Endothelial cell of umbilical vein (primary cell): Measurements from ENCODE around the gene SIDT1. TPM values are rescaled to one million over a fixed set of nuclear protein-coding genes. Genes with fewer than 3 reads are reported as not detected.
A peak's percentile ranks its signal among the peaks of the same experiment; 100 is the strongest.

Experiments
- BruUV-seq: library from RNA; stranded (reverse); fragments of 400-500 nt; replicated peaks from 2 replicates; lab custom pipeline; 2021; lab: Mats Ljungman, UMichigan
- CTCF ChIA-PET: fragments of 300-600, 350-600 bp; sonication (Branson Sonifier 250); formaldehyde crosslinking; loops from one replicate; lab custom pipeline; 2021; ENCODE audit warnings: antibody characterized with exemption, inconsistent platforms; lab: Charles Lee
- POLR2A ChIA-PET: fragments of 300-600, 350-600 bp; sonication (Branson Sonifier 250); formaldehyde crosslinking; loops from one replicate; lab custom pipeline; 2021; ENCODE audit warnings: antibody characterized with exemption, inconsistent platforms; lab: Charles Lee
- DNase-seq: peaks from one replicate; pipeline ENCODE4 v3.0.0-alpha.2; 2011; ENCODE audit warnings: low read depth, low spot score
- FAIRE-seq: peaks from 2 replicates; lab custom pipeline; 2011; peaks lifted over from hg19 to GRCh38; lab: Jason Lieb, UNC
- H2AFZ ChIP-seq: 2 replicates; pipeline ENCODE4 v1.6.0; 2012; ENCODE audit warnings: low read depth, low read length, control low read depth, inconsistent platforms
- H3K27ac ChIP-seq: 2 replicates; pipeline ENCODE4 v1.5.1; 2011; ENCODE audit warnings: low read depth, mild to moderate bottlenecking, control low read depth, low read length, moderate library complexity; ENCODE audit not compliant: insufficient read depth
- H3K27me3 ChIP-seq, 2 experiments: 2 replicates each; pipeline versions ENCODE4 v1.6.0 to v1.6.1; 2011; ENCODE audit warnings: low read length in 2 of 2, mixed read lengths in 1 of 2; ENCODE audit not compliant: control insufficient read depth in 2 of 2, insufficient read depth in 2 of 2
- H3K36me3 ChIP-seq, 2 experiments: 2 replicates in 1 of 2; 3 replicates in 1 of 2; pipeline ENCODE4 v1.5.1; 2011; ENCODE audit warnings: low read length in 2 of 2, mild to moderate bottlenecking in 1 of 2, moderate library complexity in 1 of 2; ENCODE audit not compliant: control insufficient read depth in 2 of 2, insufficient read depth in 2 of 2; ENCODE audit errors: extremely low read depth in 1 of 2
- H3K4me1 ChIP-seq: 3 replicates; pipeline ENCODE4 v1.5.1; 2011; ENCODE audit warnings: mild to moderate bottlenecking, low read length; ENCODE audit not compliant: control insufficient read depth, insufficient read depth; ENCODE audit errors: extremely low read depth
- H3K4me2 ChIP-seq: 2 replicates; pipeline ENCODE4 v1.6.1; 2011; ENCODE audit warnings: low read length, control low read depth, mixed read lengths; ENCODE audit not compliant: insufficient read depth
- H3K4me3 ChIP-seq, 3 experiments: fragments of 200-600 bp in 1 of 3; sonication (generic), shearing (Covaris generic) in 1 of 3; replicated peaks in 1 of 3; 2 replicates each; pipeline ENCODE4 v1.5.1; 2011 to 2016; ENCODE audit warnings: control low read depth in 3 of 3, low read length in 3 of 3, mild to moderate bottlenecking in 2 of 3, inconsistent platforms in 1 of 3, low read depth in 1 of 3, moderate library complexity in 1 of 3; ENCODE audit not compliant: insufficient read depth in 1 of 3
- H3K79me2 ChIP-seq: 2 replicates; pipeline ENCODE4 v1.6.0; 2012; ENCODE audit warnings: low read length, inconsistent platforms; ENCODE audit not compliant: control insufficient read depth, insufficient read depth
- H3K9ac ChIP-seq: replicated peaks from 2 replicates; pipeline ENCODE3; 2011; ENCODE audit warnings: low read length, control low read depth; ENCODE audit not compliant: insufficient read depth; ENCODE audit errors: extremely low read depth
- H3K9me1 ChIP-seq: replicated peaks from 3 replicates; pipeline ENCODE4 v1.6.0; 2011; ENCODE audit warnings: mild to moderate bottlenecking, low read length; ENCODE audit not compliant: control insufficient read depth, insufficient read depth; ENCODE audit errors: extremely low read depth
- H3K9me3 ChIP-seq: replicated peaks from 2 replicates; pipeline ENCODE4 v1.5.1; 2012; ENCODE audit warnings: low read length, inconsistent platforms; ENCODE audit not compliant: control insufficient read depth, insufficient read depth
- H4K20me1 ChIP-seq: replicated peaks from 2 replicates; pipeline ENCODE3; 2011; ENCODE audit warnings: mild to moderate bottlenecking, low read length; ENCODE audit not compliant: control insufficient read depth, insufficient read depth; ENCODE audit errors: extremely low read depth
- CTCF ChIP-seq, 2 donors: IDR thresholded peaks; 1 replicate in 1 of 2; 2 replicates in 1 of 2; pipeline ENCODE4 v1.5.1; 2011; ENCODE audit warnings: low read length in 2 of 2, mild to moderate bottlenecking in 2 of 2, moderate library complexity in 2 of 2, control low read depth in 1 of 2, inconsistent platforms in 1 of 2, low read depth in 1 of 2; ENCODE audit not compliant: insufficient read depth in 1 of 2; ENCODE audit errors: extremely low read depth in 1 of 2
- EZH2 ChIP-seq: IDR thresholded peaks from 2 replicates; pipeline ENCODE4 v1.6.1; 2012; ENCODE audit warnings: borderline replicate concordance, low read depth, mild to moderate bottlenecking, moderate library complexity, low read length, inconsistent platforms; ENCODE audit not compliant: severe bottlenecking
- FOS ChIP-seq: IDR thresholded peaks from 2 replicates; pipeline ENCODE4 v1.6.1; 2011; ENCODE audit warnings: mild to moderate bottlenecking, low read length, moderate library complexity, borderline replicate concordance; ENCODE audit not compliant: insufficient read depth
- GATA2 ChIP-seq: IDR thresholded peaks from 2 replicates; pipeline ENCODE4 v1.7.0; 2011; ENCODE audit warnings: low read depth, mild to moderate bottlenecking, moderate library complexity, mixed read lengths, low read length; ENCODE audit not compliant: insufficient read length, insufficient read depth
- JUN ChIP-seq: IDR thresholded peaks from 2 replicates; pipeline ENCODE4 v1.6.1; 2011; ENCODE audit warnings: borderline replicate concordance, low read depth; ENCODE audit not compliant: insufficient read length, insufficient read depth
- MAX ChIP-seq: IDR thresholded peaks from 2 replicates; pipeline ENCODE4 v1.6.1; 2011; ENCODE audit not compliant: insufficient read depth, insufficient read length
- MYC ChIP-seq: IDR thresholded peaks from one replicate; pipeline ENCODE4 v1.6.1; 2011; ENCODE audit warnings: mild to moderate bottlenecking, low read depth, low read length
- POLR2A ChIP-seq: IDR thresholded peaks from 2 replicates; pipeline ENCODE4 v1.6.1; 2012; ENCODE audit warnings: low read depth, mild to moderate bottlenecking, control low read depth, low read length
- POLR2AphosphoS5 ChIP-seq: IDR thresholded peaks from 2 replicates; pipeline ENCODE4 v1.6.1; 2012; ENCODE audit warnings: low read depth, mild to moderate bottlenecking, control low read depth, low read length, moderate library complexity; ENCODE audit not compliant: insufficient read depth
- dilution Hi-C: fragments of 300-500 bp; cut with MboI; formaldehyde crosslinking; loops from one replicate; pipeline ENCODE4 v1.15.0; 2019; ENCODE audit warnings: low sequenced_read_pairs; ENCODE audit not compliant: extremely low pct_ligation_motif_present
- intact Hi-C: fragments of 100-400 bp; cut with micrococcal nuclease; formaldehyde crosslinking; loops from one replicate; pipeline ENCODE4 v1.10.0; 2022
- polyA plus RNA-seq, 4 experiments: library from polyadenylated mRNA; depleted of rRNA in 3 of 4; stranded (reverse) in 3 of 4; unstranded in 1 of 4; fragments of >200 nt; gene quantifications; 2 replicates each; pipeline versions ENCODE4 v1.2.1 to v1.2.3, GENCODE V29; 2011 to 2012; ENCODE audit warnings: missing spikeins in 1 of 4
- total RNA-seq: library from RNA; stranded (reverse); gene quantifications from 2 replicates; pipeline ENCODE4 v1.2.3, GENCODE V29; 2021

SIDT1 gene
- total and polyA plus RNA-seq, 2 donors (not counting 3 experiments of a cell fraction or from before 2014, with no cell fraction given): 0.07 TPM; not detected in 1

- dilution Hi-C loops: no loop called here
- Histone ChIP-seq H3K9me3 (no peaks in the 10 kb centered on the region), H3K9ac (no peak overlapping the region), H3K36me3 (no peaks in the 10 kb centered on the region), H3K27ac (no peak overlapping the region), H2AFZ (peak overlapping the region; percentile 86), H3K27me3 (peaks cover 44 to 72% of the 10 kb centered on the region in 2 experiments), H3K4me2 (peak overlapping the region; percentile 87), H3K79me2 (no peaks in the 10 kb centered on the region), H3K4me3 (peak overlapping the region; percentile 41 to 65 (median 45)), H3K4me1 (peaks cover 17% of the 10 kb centered on the region), H3K9me1 (no peaks in the 10 kb centered on the region), H4K20me1 (no peaks in the 10 kb centered on the region)
- TF ChIP-seq MAX (no peak), POLR2A (no peak), POLR2AphosphoS5 (no peak), EZH2 (no peak), CTCF (IDR thresholded peaks at IDR 0.05; ENCODE audit: extremely low read depth in 1 of 2, insufficient read depth in 1 of 2, low read depth in 1 of 2, low read length in 2 of 2) (no peak), GATA2 (no peak), FOS (no peak), JUN (no peak), MYC (no peak)
- FAIRE-seq (peak; percentile 87), DNase-seq (no peak)
- POLR2A ChIA-PET: no interaction called here
- CTCF ChIA-PET: interaction anchor here (1.5 kb wide), 1 partner anchor 44 kb away, joined by 5 read pairs; no protein-coding TSS in a partner anchor
- no TSS peak for BruUV-seq
- intact Hi-C loops: loop anchor here (1.0 kb wide), 1 partner anchor 18 kb away; the partner anchor contains the start of gene SPICE1
These were observed 1.2 kb downstream of the SIDT1 start for GRCh38 chr3:113533534-113533892.
